PFSK-1 (cell line): ENCODE data around the gene ARL15.

Experiments
- POLR2AphosphoS5 ChIP-seq: IDR thresholded peaks from 2 replicates; pipeline ENCODE4 v1.6.1; 2012; ENCODE audit warnings: low read depth, mild to moderate bottlenecking, control low read depth, low read length, moderate library complexity
- TAF1 ChIP-seq: IDR thresholded peaks from 2 replicates; pipeline ENCODE4 v1.6.1; 2012; ENCODE audit warnings: low read length, control low read depth, borderline replicate concordance; ENCODE audit not compliant: insufficient read depth

DNA sequence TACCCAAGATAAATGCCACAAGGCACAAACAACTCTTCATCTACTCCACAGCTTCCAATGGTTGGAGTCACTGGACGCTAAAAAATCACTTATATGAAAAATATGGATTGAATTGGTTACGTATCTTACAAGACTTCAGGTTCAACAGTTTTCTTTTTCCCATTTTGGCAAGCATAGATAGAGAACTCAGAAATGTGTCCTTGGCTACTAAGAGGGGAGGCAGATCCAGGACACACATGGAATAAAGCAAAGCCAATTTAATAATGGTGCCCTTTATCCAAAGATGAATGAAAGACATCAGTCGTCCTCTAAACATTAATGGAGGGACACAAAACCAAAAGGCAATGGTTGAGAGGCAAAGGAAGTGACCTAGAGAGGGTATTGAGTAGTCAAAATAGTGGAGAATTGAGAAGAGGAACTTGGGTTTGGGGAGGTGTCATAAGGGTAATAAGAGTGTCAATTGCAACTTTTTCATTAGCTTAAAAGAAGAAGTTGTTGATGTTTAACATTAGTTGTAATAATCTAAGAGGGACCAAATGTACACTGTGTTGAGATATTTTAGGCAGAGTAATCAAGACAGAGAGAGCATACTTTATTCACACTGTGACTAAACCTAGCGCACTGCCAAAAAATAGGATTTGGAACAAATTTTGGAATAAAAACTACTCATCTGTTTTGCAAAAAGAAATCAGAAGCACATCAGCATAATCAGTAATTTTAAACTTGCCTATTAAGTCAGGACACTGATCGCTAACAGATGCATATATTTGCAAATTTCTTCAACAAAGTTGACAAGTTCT lies 308.2 kb downstream of the ARL15 start:
- TF ChIP-seq POLR2AphosphoS5 (no peak), TAF1 (no peak)
